GM23248 (cell line): Measurements from ENCODE around the gene ADGRA3. TPM values are rescaled to one million over a fixed set of nuclear protein-coding genes. Genes with fewer than 3 reads are reported as not detected.

ENCODE experiments used
- DNase-seq: peaks from one replicate; pipeline ENCODE4 v3.0.0-alpha.2; 2015
- H2AFZ ChIP-seq: fragments of 200-600 bp; sonication (generic); 2 replicates; pipeline ENCODE4 v1.6.1; 2016; ENCODE audit warnings: antibody characterized with exemption
- H3F3A ChIP-seq: fragments of 200-600 bp; sonication (generic); 2 replicates; pipeline ENCODE4 v1.6.1; 2016; ENCODE audit warnings: mild to moderate bottlenecking, antibody characterized with exemption, mixed run types; ENCODE audit not compliant: insufficient read depth
- H3K27ac ChIP-seq: fragments of 200-600 bp; sonication (generic); 2 replicates; pipeline ENCODE4 v1.5.1; 2016; ENCODE audit warnings: mild to moderate bottlenecking
- H3K27me3 ChIP-seq: fragments of 200-600 bp; sonication (generic); replicated peaks from 2 replicates; pipeline ENCODE4 v1.6.1; 2016; ENCODE audit warnings: mild to moderate bottlenecking; ENCODE audit not compliant: insufficient read depth
- H3K36me3 ChIP-seq: fragments of 200-600 bp; sonication (generic); 2 replicates; pipeline ENCODE4 v1.6.1; 2016; ENCODE audit warnings: low read depth, mild to moderate bottlenecking
- H3K4me1 ChIP-seq: fragments of 200-600 bp; sonication (generic); 2 replicates; pipeline ENCODE4 v1.6.1; 2016; ENCODE audit warnings: mild to moderate bottlenecking; ENCODE audit not compliant: insufficient read depth
- H3K4me2 ChIP-seq: fragments of 200-600 bp; sonication (generic); one replicate; pipeline ENCODE4 v1.6.1; 2016; ENCODE audit warnings: mild to moderate bottlenecking; ENCODE audit not compliant: unreplicated experiment
- H3K4me3 ChIP-seq: fragments of 200-600 bp; sonication (generic); 2 replicates; pipeline ENCODE4 v1.5.1; 2016; ENCODE audit warnings: mild to moderate bottlenecking
- H3K79me2 ChIP-seq: fragments of 200-600 bp; sonication (generic); 2 replicates; pipeline ENCODE4 v1.6.1; 2016; ENCODE audit warnings: mild to moderate bottlenecking; ENCODE audit not compliant: insufficient read depth
- H3K9ac ChIP-seq: fragments of 200-600 bp; sonication (generic); 2 replicates; pipeline ENCODE4 v1.6.1; 2016; ENCODE audit warnings: mild to moderate bottlenecking
- H3K9me2 ChIP-seq: fragments of 200-600 bp; sonication (generic); 2 replicates; pipeline ENCODE4 v1.6.1; 2016; ENCODE audit warnings: mixed run types, mild to moderate bottlenecking, moderate library complexity; ENCODE audit not compliant: insufficient read depth
- H3K9me3 ChIP-seq: fragments of 200-600 bp; sonication (generic); one replicate; pipeline ENCODE4 v1.6.1; 2017; ENCODE audit warnings: low read depth
- H4K20me1 ChIP-seq: fragments of 200-600 bp; sonication (generic); 2 replicates; pipeline ENCODE4 v1.6.0; 2016; ENCODE audit not compliant: insufficient read depth
- EZH2 ChIP-seq: fragments of 200-600 bp; sonication (generic); IDR thresholded peaks from 2 replicates; pipeline ENCODE4 v1.6.1; 2018; ENCODE audit warnings: antibody characterized with exemption, mild to moderate bottlenecking; ENCODE audit not compliant: insufficient read depth, poor library complexity, severe bottlenecking
- EZH2phosphoT487 ChIP-seq: fragments of 200-600 bp; sonication (generic); IDR thresholded peaks from 2 replicates; pipeline ENCODE4 v1.6.1; 2018; ENCODE audit warnings: antibody characterized with exemption, moderate library complexity, mild to moderate bottlenecking, low read depth; ENCODE audit not compliant: insufficient read depth
- WGBS, 2 experiments: methylation state at CpG; one replicate each; pipeline ENCODE4 v1.1.6; 2015 to 2017; ENCODE audit warnings: low lambda C conversion rate in 2 of 2, low coverage in 1 of 2; ENCODE audit errors: missing lambda C conversion rate in 2 of 2; 5-methylcytosine and 5-hydroxymethylcytosine counted together
- in situ Hi-C: fragments of 300-500 bp; cut with MboI; formaldehyde crosslinking; loops from 2 replicates; pipeline ENCODE4 v1.15.0; 2020
- polyA plus RNA-seq: library from polyadenylated mRNA; unstranded; fragments of >200 nt; fragmentation: Nextera tagmentation; extraction: Ambion mirVana; gene quantifications from 2 replicates; pipeline ENCODE4 v1.2.1, GENCODE V29; 2016
- total RNA-seq: library from RNA; depleted of rRNA; stranded (reverse); fragments of >200 nt; shearing (Covaris generic); gene quantifications from 2 replicates; pipeline ENCODE4 v1.2.3, GENCODE V29; 2014

ADGRA3 gene
- total and polyA plus RNA-seq, 2 experiments from 2014 or later: 1.1 to 7.8 TPM

DNA sequence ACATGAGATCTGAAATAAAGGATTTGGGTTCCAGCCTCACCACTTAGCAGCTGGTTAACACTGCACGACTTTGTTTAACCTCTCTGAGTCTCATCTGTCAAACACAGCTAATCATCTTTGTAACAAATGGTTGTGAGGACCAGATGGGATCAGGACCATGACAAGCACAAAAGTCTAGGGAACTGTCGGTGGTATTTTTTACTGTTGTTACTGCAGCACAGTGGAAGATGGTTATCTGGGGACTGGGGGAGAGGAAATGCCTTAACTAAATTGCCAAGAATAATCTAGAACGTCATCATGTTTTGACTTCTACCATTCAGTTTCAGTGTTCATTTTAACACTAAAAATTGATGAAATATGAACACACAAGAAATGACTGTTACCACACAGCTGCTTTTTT lies 99.5 kb downstream of the ADGRA3 start:
- Histone ChIP-seq H3K9ac (no peak overlapping the region), H2AFZ (no peak overlapping the region), H3K9me2 (no peaks in the 10 kb centered on the region), H3K4me2 (no peak overlapping the region), H3K27me3 (no peaks in the 10 kb centered on the region), H3F3A (no peaks in the 10 kb centered on the region), H3K36me3 (no peaks in the 10 kb centered on the region), H3K79me2 (no peaks in the 10 kb centered on the region), H3K4me1 (no peaks in the 10 kb centered on the region), H3K4me3 (no peak overlapping the region), H3K27ac (no peak overlapping the region), H4K20me1 (no peaks in the 10 kb centered on the region), H3K9me3 (no peaks in the 10 kb centered on the region)
- in situ Hi-C loops: loop anchor here (10.0 kb wide), 1 partner anchor 278 kb away; the partner anchor contains the start of gene GBA3
- no peak for DNase-seq
- WGBS, 2 experiments: 38 to 46% methylated on average over 3 of the region's 3 CpGs
- TF ChIP-seq EZH2 (no peak), EZH2phosphoT487 (no peak)

DNA sequence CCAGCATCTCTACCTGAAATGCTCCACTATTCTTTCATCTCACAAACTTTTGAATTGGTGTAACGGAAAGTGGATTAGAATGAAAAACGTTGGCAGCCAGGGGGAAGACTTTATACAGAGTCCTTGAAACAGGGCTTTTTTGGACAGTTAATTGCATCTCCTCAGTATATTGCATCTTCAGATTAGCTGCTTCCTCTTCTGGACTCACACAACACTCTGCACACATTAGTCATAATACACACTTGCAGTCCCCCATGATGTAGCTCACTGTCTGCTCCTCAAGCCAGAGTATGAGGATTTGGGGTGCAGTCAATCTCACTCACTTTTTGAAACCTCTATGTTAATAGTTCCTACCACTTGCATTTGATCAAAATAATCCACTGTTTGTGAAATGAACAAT lies 101.0 kb downstream of the ADGRA3 start:
- in situ Hi-C loops: loop anchor here (10.0 kb wide), 1 partner anchor 280 kb away; the partner anchor contains the start of gene GBA3
- no peaks in the 10 kb centered on the region for H3K4me1 ChIP-seq
- H3K4me3 ChIP-seq: no peak overlapping the region
- DNase-seq: no peak
- WGBS, 2 experiments: 49 to 50% methylated on average over 2 of the region's 2 CpGs
- H3K79me2 ChIP-seq: no peaks in the 10 kb centered on the region
- H2AFZ ChIP-seq: no peak overlapping the region
- TF ChIP-seq EZH2phosphoT487 (no peak), EZH2 (no peak)
- no peaks in the 10 kb centered on the region for H3K36me3 ChIP-seq
- H3K27me3 ChIP-seq: no peaks in the 10 kb centered on the region
- H3K9me3 ChIP-seq: no peaks in the 10 kb centered on the region
- H3F3A ChIP-seq: no peaks in the 10 kb centered on the region
- H4K20me1 ChIP-seq: no peaks in the 10 kb centered on the region
- no peak overlapping the region for H3K9ac ChIP-seq
- H3K27ac ChIP-seq: no peak overlapping the region
- H3K4me2 ChIP-seq: no peak overlapping the region
- H3K9me2 ChIP-seq: no peaks in the 10 kb centered on the region

DNA sequence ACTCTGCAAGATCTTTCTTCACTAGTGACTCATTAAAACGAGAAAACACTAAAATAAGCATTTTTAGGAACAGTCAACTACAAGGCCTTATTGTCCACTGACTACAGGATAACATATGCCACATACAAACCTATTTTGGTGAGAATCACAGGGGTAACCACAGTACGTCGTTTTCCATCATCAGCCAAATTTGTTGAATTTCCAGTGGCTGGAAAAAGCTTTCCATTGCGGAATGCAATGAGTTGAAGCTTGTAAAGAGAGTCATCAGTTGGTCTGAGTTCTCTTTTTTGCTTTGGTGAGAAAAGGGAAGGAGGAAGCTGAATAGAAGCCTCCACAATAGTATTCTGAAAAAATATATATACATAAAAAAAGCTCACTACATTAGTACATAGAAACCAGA lies 102.4 kb downstream of the ADGRA3 start:
- Histone ChIP-seq H3K79me2 (no peaks in the 10 kb centered on the region), H2AFZ (no peak overlapping the region), H3K9me2 (no peaks in the 10 kb centered on the region), H3K4me2 (no peak overlapping the region), H4K20me1 (no peaks in the 10 kb centered on the region), H3K4me1 (no peaks in the 10 kb centered on the region), H3K27me3 (no peaks in the 10 kb centered on the region), H3K9me3 (no peaks in the 10 kb centered on the region), H3K36me3 (no peaks in the 10 kb centered on the region), H3K4me3 (no peak overlapping the region), H3K27ac (no peak overlapping the region), H3F3A (no peaks in the 10 kb centered on the region), H3K9ac (no peak overlapping the region)
- WGBS, 2 experiments: 77 to 78% methylated on average over 4 of the region's 4 CpGs
- no peak for DNase-seq
- in situ Hi-C loops: loop anchor here (10.0 kb wide), 1 partner anchor 281 kb away; the partner anchor contains the start of gene GBA3
- no peak for TF ChIP-seq EZH2phosphoT487
- TF ChIP-seq EZH2: no peak

DNA sequence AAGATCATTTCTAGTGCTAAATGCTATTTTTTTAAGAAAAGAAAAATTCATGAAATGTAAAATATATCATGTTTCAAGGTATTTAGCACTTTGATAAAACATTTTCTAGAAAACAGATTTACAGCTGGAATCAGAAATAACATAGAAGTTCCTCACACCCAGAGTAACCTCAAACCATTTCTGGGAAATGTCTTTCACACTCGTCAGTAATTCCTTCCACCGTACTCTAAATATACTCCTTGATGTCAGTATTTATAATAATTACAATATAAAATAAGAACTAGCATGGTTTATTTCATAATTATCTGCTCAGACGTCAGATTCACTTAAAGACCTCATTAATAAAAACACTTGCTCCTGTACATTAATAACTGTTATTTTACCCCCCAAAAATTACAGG lies 103.9 kb downstream of the ADGRA3 start:
- Histone ChIP-seq H3K4me1 (no peaks in the 10 kb centered on the region), H3K9ac (no peak overlapping the region), H3K4me2 (no peak overlapping the region), H3K9me3 (no peaks in the 10 kb centered on the region), H4K20me1 (no peaks in the 10 kb centered on the region), H3K27me3 (no peaks in the 10 kb centered on the region), H3F3A (no peaks in the 10 kb centered on the region), H3K79me2 (no peaks in the 10 kb centered on the region), H2AFZ (no peak overlapping the region), H3K4me3 (no peak overlapping the region), H3K27ac (no peak overlapping the region), H3K9me2 (no peaks in the 10 kb centered on the region), H3K36me3 (no peaks in the 10 kb centered on the region)
- TF ChIP-seq EZH2 (no peak), EZH2phosphoT487 (no peak)
- DNase-seq: no peak
- in situ Hi-C loops: loop anchor here (10.0 kb wide), 1 partner anchor 283 kb away; the partner anchor contains the start of gene GBA3
- 97% methylated on average over 3 of the region's 3 CpGs for WGBS, 2 experiments
